ENCODE measurements around the gene POLR1H. TPM values are rescaled to one million over a fixed set of nuclear protein-coding genes. Genes with fewer than 3 reads are reported as not detected.

Gene POLR1H
- total and polyA plus RNA-seq, 2 experiments from 2014 or later: 28.1 to 93.6 TPM

DNA sequence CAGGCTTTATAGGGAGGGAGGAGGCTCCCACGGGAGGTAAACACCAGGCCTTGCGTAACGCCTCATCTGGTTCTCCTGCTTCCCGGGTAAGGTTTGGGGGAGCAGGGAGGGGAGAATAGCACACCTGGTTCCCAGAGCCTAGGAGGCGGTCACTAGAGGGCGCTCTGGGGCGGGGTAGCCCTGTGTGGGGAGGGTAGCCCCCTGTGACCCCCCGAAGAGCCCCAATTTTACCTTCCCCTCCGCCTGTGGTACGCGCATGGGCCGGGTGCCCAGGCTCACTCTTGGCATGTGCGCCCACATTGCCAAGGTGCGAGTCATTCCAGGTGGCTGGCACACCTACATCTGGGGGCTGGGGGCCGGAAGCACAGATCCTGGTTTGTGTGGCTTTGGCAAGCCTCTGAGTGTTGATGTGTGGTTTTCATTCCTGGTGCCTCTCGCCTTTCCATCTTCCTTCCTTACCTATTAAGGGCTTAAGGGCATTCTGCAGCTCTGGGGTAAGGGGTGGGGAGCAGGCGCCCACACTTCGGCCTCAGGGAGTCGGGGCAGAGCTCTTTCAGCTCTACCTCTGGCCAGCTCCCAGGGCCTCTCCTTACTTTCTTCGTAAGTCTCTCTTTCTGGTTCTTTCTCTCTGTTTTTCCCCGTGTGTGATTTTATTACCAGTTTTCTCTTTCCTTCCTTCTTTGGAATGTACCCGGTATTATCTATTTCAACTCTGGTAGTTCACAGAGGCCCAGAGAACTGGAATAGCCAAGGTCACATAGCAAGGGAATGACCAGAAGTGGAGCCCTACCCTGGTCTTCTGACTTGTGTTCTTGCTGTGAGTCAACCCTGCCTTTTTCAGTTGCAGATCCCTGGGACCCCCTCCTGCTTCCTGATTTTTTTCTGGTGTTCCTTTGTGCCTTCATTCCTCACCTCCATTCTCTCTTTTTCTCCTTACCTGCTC, 15.0 kb downstream of the POLR1H start:
- Histone ChIP-seq H3K36me3 (ENCODE audit: insufficient read depth) (no peaks in the 10 kb centered on the region), H3K79me2 (replicated peaks; ENCODE audit: insufficient read depth) (no peaks in the 10 kb centered on the region), H3K4me3 (peak overlapping the region; percentile 79), H3K4me1 (ENCODE audit: insufficient read depth) (peaks cover 23% of the 10 kb centered on the region), H3K27ac (ENCODE audit: low read depth) (no peak overlapping the region), H3K4me2 (peak overlapping the region; percentile 99), H3K27me3 (ENCODE audit: insufficient read depth) (peaks cover 92% of the 10 kb centered on the region), H3K9me2 (ENCODE audit: insufficient read depth) (peaks cover 2% of the 10 kb centered on the region; the same call in 1 of the 2 replicates), H4K20me1 (replicated peaks; ENCODE audit: insufficient read depth) (peaks cover 6% of the 10 kb centered on the region; the same call in 1 of the 2 replicates), H2AFZ (peak overlapping the region; percentile 100), H3F3A (replicated peaks; ENCODE audit: low read depth) (0 out of 2 replicates have a peak, but pooled peaks cover 5% of the 10 kb centered on the region)
- peaks cover 25% of the 10 kb centered on the region for H3K4me1 Mint-ChIP-seq
- ATAC-seq: peak; percentile 70
- no peaks in the 10 kb centered on the region; the same call in 2 of the 3 replicates for H3K36me3 Mint-ChIP-seq (ENCODE audit: low read depth)
- H3K27ac Mint-ChIP-seq: no peak overlapping the region
- TF ChIP-seq, protein P1, sequence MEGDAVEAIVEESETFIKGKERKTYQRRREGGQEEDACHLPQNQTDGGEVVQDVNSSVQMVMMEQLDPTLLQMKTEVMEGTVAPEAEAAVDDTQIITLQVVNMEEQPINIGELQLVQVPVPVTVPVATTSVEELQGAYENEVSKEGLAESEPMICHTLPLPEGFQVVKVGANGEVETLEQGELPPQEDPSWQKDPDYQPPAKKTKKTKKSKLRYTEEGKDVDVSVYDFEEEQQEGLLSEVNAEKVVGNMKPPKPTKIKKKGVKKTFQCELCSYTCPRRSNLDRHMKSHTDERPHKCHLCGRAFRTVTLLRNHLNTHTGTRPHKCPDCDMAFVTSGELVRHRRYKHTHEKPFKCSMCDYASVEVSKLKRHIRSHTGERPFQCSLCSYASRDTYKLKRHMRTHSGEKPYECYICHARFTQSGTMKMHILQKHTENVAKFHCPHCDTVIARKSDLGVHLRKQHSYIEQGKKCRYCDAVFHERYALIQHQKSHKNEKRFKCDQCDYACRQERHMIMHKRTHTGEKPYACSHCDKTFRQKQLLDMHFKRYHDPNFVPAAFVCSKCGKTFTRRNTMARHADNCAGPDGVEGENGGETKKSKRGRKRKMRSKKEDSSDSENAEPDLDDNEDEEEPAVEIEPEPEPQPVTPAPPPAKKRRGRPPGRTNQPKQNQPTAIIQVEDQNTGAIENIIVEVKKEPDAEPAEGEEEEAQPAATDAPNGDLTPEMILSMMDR (conservative IDR thresholded peaks at IDR 0.05; ENCODE audit: low read depth in 2 of 2): peak; percentile 83 to 85
- TF ChIP-seq, protein P2, sequence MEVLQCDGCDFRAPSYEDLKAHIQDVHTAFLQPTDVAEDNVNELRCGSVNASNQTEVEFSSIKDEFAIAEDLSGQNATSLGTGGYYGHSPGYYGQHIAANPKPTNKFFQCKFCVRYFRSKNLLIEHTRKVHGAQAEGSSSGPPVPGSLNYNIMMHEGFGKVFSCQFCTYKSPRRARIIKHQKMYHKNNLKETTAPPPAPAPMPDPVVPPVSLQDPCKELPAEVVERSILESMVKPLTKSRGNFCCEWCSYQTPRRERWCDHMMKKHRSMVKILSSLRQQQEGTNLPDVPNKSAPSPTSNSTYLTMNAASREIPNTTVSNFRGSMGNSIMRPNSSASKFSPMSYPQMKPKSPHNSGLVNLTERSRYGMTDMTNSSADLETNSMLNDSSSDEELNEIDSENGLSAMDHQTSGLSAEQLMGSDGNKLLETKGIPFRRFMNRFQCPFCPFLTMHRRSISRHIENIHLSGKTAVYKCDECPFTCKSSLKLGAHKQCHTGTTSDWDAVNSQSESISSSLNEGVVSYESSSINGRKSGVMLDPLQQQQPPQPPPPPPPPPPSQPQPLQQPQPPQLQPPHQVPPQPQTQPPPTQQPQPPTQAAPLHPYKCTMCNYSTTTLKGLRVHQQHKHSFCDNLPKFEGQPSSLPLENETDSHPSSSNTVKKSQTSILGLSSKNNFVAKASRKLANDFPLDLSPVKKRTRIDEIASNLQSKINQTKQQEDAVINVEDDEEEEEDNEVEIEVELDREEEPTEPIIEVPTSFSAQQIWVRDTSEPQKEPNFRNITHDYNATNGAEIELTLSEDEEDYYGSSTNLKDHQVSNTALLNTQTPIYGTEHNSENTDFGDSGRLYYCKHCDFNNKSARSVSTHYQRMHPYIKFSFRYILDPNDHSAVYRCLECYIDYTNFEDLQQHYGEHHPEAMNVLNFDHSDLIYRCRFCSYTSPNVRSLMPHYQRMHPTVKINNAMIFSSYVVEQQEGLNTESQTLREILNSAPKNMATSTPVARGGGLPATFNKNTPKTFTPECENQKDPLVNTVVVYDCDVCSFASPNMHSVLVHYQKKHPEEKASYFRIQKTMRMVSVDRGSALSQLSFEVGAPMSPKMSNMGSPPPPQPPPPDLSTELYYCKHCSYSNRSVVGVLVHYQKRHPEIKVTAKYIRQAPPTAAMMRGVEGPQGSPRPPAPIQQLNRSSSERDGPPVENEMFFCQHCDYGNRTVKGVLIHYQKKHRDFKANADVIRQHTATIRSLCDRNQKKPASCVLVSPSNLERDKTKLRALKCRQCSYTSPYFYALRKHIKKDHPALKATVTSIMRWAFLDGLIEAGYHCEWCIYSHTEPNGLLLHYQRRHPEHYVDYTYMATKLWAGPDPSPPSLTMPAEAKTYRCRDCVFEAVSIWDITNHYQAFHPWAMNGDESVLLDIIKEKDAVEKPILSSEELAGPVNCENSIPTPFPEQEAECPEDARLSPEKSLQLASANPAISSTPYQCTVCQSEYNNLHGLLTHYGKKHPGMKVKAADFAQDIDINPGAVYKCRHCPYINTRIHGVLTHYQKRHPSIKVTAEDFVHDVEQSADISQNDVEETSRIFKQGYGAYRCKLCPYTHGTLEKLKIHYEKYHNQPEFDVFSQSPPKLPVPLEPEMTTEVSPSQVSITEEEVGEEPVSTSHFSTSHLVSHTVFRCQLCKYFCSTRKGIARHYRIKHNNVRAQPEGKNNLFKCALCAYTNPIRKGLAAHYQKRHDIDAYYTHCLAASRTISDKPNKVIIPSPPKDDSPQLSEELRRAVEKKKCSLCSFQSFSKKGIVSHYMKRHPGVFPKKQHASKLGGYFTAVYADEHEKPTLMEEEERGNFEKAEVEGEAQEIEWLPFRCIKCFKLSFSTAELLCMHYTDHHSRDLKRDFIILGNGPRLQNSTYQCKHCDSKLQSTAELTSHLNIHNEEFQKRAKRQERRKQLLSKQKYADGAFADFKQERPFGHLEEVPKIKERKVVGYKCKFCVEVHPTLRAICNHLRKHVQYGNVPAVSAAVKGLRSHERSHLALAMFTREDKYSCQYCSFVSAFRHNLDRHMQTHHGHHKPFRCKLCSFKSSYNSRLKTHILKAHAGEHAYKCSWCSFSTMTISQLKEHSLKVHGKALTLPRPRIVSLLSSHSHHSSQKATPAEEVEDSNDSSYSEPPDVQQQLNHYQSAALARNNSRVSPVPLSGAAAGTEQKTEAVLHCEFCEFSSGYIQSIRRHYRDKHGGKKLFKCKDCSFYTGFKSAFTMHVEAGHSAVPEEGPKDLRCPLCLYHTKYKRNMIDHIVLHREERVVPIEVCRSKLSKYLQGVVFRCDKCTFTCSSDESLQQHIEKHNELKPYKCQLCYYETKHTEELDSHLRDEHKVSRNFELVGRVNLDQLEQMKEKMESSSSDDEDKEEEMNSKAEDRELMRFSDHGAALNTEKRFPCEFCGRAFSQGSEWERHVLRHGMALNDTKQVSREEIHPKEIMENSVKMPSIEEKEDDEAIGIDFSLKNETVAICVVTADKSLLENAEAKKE (CRISPR knock-in tag; IDR thresholded peaks at IDR 0.05): no peak
- TF ChIP-seq ZNF331 (CRISPR knock-in tag; IDR thresholded peaks at IDR 0.05; ENCODE audit: low read depth) (no peak), EZH2 (IDR thresholded peaks at IDR 0.05; ENCODE audit: low read depth, unreplicated experiment) (peak; percentile 90), ZNF114 (CRISPR knock-in tag; IDR thresholded peaks at IDR 0.05) (no peak), JUNB (IDR thresholded peaks at IDR 0.05; ENCODE audit: unreplicated experiment) (no peak), CREB1 (CRISPR knock-in tag; IDR thresholded peaks at IDR 0.05; ENCODE audit: low read depth) (no peak), POLR2AphosphoS5 (IDR thresholded peaks at IDR 0.05; ENCODE audit: low read depth) (no peak), STAT1 (IDR thresholded peaks at IDR 0.05; ENCODE audit: unreplicated experiment) (no peak)
- TF ChIP-seq, protein P3, sequence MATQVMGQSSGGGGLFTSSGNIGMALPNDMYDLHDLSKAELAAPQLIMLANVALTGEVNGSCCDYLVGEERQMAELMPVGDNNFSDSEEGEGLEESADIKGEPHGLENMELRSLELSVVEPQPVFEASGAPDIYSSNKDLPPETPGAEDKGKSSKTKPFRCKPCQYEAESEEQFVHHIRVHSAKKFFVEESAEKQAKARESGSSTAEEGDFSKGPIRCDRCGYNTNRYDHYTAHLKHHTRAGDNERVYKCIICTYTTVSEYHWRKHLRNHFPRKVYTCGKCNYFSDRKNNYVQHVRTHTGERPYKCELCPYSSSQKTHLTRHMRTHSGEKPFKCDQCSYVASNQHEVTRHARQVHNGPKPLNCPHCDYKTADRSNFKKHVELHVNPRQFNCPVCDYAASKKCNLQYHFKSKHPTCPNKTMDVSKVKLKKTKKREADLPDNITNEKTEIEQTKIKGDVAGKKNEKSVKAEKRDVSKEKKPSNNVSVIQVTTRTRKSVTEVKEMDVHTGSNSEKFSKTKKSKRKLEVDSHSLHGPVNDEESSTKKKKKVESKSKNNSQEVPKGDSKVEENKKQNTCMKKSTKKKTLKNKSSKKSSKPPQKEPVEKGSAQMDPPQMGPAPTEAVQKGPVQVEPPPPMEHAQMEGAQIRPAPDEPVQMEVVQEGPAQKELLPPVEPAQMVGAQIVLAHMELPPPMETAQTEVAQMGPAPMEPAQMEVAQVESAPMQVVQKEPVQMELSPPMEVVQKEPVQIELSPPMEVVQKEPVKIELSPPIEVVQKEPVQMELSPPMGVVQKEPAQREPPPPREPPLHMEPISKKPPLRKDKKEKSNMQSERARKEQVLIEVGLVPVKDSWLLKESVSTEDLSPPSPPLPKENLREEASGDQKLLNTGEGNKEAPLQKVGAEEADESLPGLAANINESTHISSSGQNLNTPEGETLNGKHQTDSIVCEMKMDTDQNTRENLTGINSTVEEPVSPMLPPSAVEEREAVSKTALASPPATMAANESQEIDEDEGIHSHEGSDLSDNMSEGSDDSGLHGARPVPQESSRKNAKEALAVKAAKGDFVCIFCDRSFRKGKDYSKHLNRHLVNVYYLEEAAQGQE (IDR thresholded peaks at IDR 0.05; ENCODE audit: unreplicated experiment): no peak
- TF ChIP-seq, protein P4, sequence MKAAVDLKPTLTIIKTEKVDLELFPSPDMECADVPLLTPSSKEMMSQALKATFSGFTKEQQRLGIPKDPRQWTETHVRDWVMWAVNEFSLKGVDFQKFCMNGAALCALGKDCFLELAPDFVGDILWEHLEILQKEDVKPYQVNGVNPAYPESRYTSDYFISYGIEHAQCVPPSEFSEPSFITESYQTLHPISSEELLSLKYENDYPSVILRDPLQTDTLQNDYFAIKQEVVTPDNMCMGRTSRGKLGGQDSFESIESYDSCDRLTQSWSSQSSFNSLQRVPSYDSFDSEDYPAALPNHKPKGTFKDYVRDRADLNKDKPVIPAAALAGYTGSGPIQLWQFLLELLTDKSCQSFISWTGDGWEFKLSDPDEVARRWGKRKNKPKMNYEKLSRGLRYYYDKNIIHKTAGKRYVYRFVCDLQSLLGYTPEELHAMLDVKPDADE (IDR thresholded peaks at IDR 0.05): no peak
- peak overlapping the region; percentile 87 for H3K4me3 Mint-ChIP-seq
- H3K27me3 Mint-ChIP-seq (ENCODE audit: insufficient read depth, low read depth, poor library complexity): peaks cover 57% of the 10 kb centered on the region
- peak; percentile 80 for DNase-seq (ENCODE audit: low spot score)
- peaks cover 2% of the 10 kb centered on the region; the same call in 2 of the 3 replicates for H3K9me3 Mint-ChIP-seq

Measured in GM23338 (cell line).